ENCODE data around the gene GDPD3. TPM values are rescaled to one million over a fixed set of nuclear protein-coding genes. Genes with fewer than 3 reads are reported as not detected.

The GDPD3 gene
- total and polyA plus RNA-seq, 9 of the 15 experiments (the other 6 are each of a cell fraction or from before 2014, with no cell fraction given) = 0.47 to 3.9 (median 1.1) TPM

DNA sequence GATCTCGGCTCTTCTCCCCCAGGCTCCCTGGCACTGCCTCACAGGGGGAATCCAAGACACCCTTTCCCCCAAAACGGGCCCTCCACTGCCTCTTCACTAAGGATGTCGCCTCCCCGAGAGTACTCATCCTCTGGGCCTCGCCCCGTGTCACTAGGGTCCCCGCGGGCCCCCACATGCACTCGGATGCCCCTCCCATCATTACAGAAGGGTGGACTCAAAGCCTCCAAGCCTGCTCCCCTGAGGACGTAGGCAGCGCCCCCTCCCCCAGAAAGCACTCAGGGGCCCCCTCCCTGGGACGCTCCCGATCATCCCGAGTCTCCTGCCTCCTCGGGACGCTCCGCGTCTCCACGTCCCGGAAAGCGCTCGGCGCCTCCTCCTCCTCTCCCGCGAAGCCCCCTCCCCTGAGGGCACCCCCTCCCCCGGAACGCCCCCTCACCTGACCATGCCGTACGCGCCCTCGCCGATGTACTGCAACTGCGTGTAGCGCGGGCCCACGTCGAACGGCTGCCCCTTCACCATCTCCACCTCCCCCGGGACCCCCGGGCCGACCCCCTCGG is 9.3 kb upstream of the GDPD3 start:
- 3% methylated on average over 24 of the region's 42 CpGs for WGBS (ENCODE audit: insufficient coverage, low coverage, missing lambda C conversion rate)
- Histone ChIP-seq H3K9ac (ENCODE audit: insufficient read depth in 1 of 2, low read depth in 2 of 2, low read length in 2 of 2) (peak overlapping the region; percentile 44 to 96; a peak in 3 of 4 replicates), H3K4me3 (peak overlapping the region; percentile 60), H3K79me2 (ENCODE audit: control insufficient read depth, insufficient read depth, low read length) (peaks cover 3% of the 10 kb centered on the region; the same call in 1 of the 3 replicates), H2AFZ (ENCODE audit: low read depth, low read length) (peak overlapping the region; percentile 67), H3K9me3 (replicated peaks; ENCODE audit: control insufficient read depth, insufficient read depth, low read depth, low read length) (no peaks in the 10 kb centered on the region), H4K20me1 (replicated peaks; ENCODE audit: control insufficient read depth, insufficient read depth, low read length) (no peaks in the 10 kb centered on the region), H3K9me1 (ENCODE audit: control insufficient read depth, insufficient read depth, low read length) (no peaks in the 10 kb centered on the region), H3K36me3 (ENCODE audit: control insufficient read depth, insufficient read depth, low read length) (peaks cover under 1% of the 10 kb centered on the region; the same call in 1 of the 3 replicates), H3K4me1 (replicated peaks in 1 of 2; ENCODE audit: control insufficient read depth in 2 of 2, insufficient read depth in 2 of 2, low read length in 2 of 2) (peaks cover 0 to 23% of the 10 kb centered on the region in 2 experiments; a peak in 4 of 5 replicates), H3K27me3 (ENCODE audit: control insufficient read depth in 2 of 2, insufficient read depth in 2 of 2, low read length in 2 of 2) (no peaks in the 10 kb centered on the region), H3K27ac (ENCODE audit: extremely low read depth, low read depth, low read length) (peak overlapping the region; percentile 80; the same call in 2 of the 3 replicates), H3K4me2 (ENCODE audit: insufficient read depth, low read length) (peak overlapping the region; percentile 80)
- CTCF ChIA-PET (ENCODE audit: low intra/inter-chr PET ratio) = no interaction called here
- POLR2A ChIA-PET = interaction anchor here (0.8 to 1.0 kb wide), 2 partner anchors 10 to 30 kb away, joined by 3 to 5 read pairs; partner anchors contain the start of gene GDPD3
- in situ Hi-C loops (cut with MboI) (no loop called here), intact Hi-C loops (cut with micrococcal nuclease) (no loop called here)
- FAIRE-seq = no peak
- TSS peak; percentile 47 for BruUV-seq (replicated peaks)
- DNase-seq (ENCODE audit: extremely low read depth in 1 of 4, low spot score in 3 of 4) = peak in 3 of 4 experiments; percentile 13 to 77 (median 77)
- ATAC-seq = peak; percentile 34
- TF ChIP-seq PHF8 (IDR thresholded peaks at IDR 0.05; ENCODE audit: borderline replicate concordance, low read length) (peak; percentile 55; the same call in 1 of the 2 replicates), ARID3A (IDR thresholded peaks at IDR 0.05; ENCODE audit: borderline replicate concordance, low read depth, low read length) (no peak), EGR1 (conservative IDR thresholded peaks at IDR 0.05) (peak; percentile 73), CHD4 (IDR thresholded peaks at IDR 0.05; ENCODE audit: insufficient read depth, insufficient replicate concordance, low read depth, low read length, poor library complexity, severe bottlenecking) (peak; percentile 22), DMBX1 (CRISPR knock-in tag; IDR thresholded peaks at IDR 0.05; ENCODE audit: borderline replicate concordance) (no peak), ZNF263 (CRISPR knock-in tag; IDR thresholded peaks at IDR 0.05; ENCODE audit: borderline replicate concordance) (no peak), POLR2AphosphoS5 (IDR thresholded peaks at IDR 0.05; ENCODE audit: control insufficient read depth, insufficient read depth, low read depth, low read length) (no peak), FOXP1 (CRISPR knock-in tag; IDR thresholded peaks at IDR 0.05) (no peak), PML (IDR thresholded peaks at IDR 0.05; ENCODE audit: low read length) (no peak), GTF2B (IDR thresholded peaks at IDR 0.05; ENCODE audit: extremely low read depth, insufficient read length) (no peak), MAZ (CRISPR knock-in tag; conservative IDR thresholded peaks at IDR 0.05 in 1 of 2, IDR thresholded peaks at IDR 0.05 in 1 of 2) (peak in 1 of 2 experiments; percentile 46; a peak in 2 of 4 replicates)
- TF ChIP-seq, protein P1, sequence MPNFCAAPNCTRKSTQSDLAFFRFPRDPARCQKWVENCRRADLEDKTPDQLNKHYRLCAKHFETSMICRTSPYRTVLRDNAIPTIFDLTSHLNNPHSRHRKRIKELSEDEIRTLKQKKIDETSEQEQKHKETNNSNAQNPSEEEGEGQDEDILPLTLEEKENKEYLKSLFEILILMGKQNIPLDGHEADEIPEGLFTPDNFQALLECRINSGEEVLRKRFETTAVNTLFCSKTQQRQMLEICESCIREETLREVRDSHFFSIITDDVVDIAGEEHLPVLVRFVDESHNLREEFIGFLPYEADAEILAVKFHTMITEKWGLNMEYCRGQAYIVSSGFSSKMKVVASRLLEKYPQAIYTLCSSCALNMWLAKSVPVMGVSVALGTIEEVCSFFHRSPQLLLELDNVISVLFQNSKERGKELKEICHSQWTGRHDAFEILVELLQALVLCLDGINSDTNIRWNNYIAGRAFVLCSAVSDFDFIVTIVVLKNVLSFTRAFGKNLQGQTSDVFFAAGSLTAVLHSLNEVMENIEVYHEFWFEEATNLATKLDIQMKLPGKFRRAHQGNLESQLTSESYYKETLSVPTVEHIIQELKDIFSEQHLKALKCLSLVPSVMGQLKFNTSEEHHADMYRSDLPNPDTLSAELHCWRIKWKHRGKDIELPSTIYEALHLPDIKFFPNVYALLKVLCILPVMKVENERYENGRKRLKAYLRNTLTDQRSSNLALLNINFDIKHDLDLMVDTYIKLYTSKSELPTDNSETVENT (CRISPR knock-in tag; IDR thresholded peaks at IDR 0.05) = no peak
- TF ChIP-seq, protein P2, sequence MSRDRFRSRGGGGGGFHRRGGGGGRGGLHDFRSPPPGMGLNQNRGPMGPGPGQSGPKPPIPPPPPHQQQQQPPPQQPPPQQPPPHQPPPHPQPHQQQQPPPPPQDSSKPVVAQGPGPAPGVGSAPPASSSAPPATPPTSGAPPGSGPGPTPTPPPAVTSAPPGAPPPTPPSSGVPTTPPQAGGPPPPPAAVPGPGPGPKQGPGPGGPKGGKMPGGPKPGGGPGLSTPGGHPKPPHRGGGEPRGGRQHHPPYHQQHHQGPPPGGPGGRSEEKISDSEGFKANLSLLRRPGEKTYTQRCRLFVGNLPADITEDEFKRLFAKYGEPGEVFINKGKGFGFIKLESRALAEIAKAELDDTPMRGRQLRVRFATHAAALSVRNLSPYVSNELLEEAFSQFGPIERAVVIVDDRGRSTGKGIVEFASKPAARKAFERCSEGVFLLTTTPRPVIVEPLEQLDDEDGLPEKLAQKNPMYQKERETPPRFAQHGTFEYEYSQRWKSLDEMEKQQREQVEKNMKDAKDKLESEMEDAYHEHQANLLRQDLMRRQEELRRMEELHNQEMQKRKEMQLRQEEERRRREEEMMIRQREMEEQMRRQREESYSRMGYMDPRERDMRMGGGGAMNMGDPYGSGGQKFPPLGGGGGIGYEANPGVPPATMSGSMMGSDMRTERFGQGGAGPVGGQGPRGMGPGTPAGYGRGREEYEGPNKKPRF (IDR thresholded peaks at IDR 0.05; ENCODE audit: low read depth, low read length) = no peak

Data from K562 (cell line).